ENCODE results near the gene RPP21. TPM values are rescaled to one million over a fixed set of nuclear protein-coding genes. Genes with fewer than 3 reads are reported as not detected.

The RPP21 gene
- total RNA-seq, 3 donors from 2014 or later = 34.9 to 66.8 (median 35.1) TPM

DNA sequence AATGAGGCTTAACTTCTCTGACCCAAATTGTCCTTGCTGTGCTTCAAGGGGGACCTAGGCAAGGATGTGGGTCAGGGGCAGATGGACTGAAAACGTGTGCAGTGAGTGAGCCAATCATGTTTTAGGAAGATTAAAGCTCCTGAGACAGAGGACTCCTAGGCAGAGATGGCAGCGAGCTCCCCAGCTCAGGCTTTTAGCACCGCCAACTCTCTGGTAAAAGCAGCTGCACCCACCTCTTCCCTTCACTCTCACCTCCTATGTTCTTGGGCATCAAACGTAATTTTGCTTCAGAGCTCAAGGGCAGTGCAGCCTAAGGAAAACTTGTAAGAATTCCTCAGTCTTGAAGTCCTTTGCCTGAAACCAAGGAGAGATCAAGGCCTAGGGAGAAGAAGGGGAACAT, 10.3 kb downstream of the RPP21 start:
- intact Hi-C loops (cut with DNase I, micrococcal nuclease) = no loop called here
- Histone ChIP-seq H3K9me3 (no peaks in the 10 kb centered on the region), H3K4me3 (no peak overlapping the region), H3K36me3 (ENCODE audit: low read depth) (no peaks in the 10 kb centered on the region), H3K4me1 (ENCODE audit: low read depth) (peaks cover 3% of the 10 kb centered on the region)
- ATAC-seq (no peak), DNase-seq (no peak)
- TF ChIP-seq, protein P1, sequence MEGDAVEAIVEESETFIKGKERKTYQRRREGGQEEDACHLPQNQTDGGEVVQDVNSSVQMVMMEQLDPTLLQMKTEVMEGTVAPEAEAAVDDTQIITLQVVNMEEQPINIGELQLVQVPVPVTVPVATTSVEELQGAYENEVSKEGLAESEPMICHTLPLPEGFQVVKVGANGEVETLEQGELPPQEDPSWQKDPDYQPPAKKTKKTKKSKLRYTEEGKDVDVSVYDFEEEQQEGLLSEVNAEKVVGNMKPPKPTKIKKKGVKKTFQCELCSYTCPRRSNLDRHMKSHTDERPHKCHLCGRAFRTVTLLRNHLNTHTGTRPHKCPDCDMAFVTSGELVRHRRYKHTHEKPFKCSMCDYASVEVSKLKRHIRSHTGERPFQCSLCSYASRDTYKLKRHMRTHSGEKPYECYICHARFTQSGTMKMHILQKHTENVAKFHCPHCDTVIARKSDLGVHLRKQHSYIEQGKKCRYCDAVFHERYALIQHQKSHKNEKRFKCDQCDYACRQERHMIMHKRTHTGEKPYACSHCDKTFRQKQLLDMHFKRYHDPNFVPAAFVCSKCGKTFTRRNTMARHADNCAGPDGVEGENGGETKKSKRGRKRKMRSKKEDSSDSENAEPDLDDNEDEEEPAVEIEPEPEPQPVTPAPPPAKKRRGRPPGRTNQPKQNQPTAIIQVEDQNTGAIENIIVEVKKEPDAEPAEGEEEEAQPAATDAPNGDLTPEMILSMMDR (IDR thresholded peaks at IDR 0.05) = no peak

DNA sequence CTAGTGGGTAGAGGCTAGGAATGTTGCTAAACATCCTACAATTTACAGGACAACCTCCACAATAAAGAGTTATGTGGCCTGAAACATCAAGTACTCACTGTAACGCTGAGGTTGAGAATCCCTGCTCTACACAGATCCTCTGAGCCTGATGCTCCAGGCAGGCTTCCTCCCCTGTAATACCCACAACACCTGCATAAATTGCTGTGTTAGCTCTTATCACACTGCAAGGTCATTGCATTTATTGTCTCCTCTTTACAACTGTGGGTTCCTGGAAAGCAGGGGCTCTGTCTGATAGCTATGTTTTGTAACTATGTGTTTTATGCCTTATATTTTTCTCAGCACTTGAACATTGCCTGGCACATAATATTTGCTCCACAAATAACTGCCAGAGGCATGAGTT, 11.6 kb downstream of the RPP21 start:
- Histone ChIP-seq H3K9me3 (no peaks in the 10 kb centered on the region), H3K36me3 (ENCODE audit: low read depth) (no peaks in the 10 kb centered on the region), H3K4me3 (no peak overlapping the region), H3K4me1 (ENCODE audit: low read depth) (peaks cover 3% of the 10 kb centered on the region)
- TF ChIP-seq, protein P1 (IDR thresholded peaks at IDR 0.05) = no peak
- intact Hi-C loops (cut with DNase I, micrococcal nuclease) = no loop called here
- DNase-seq = no peak
- no peak for ATAC-seq

DNA sequence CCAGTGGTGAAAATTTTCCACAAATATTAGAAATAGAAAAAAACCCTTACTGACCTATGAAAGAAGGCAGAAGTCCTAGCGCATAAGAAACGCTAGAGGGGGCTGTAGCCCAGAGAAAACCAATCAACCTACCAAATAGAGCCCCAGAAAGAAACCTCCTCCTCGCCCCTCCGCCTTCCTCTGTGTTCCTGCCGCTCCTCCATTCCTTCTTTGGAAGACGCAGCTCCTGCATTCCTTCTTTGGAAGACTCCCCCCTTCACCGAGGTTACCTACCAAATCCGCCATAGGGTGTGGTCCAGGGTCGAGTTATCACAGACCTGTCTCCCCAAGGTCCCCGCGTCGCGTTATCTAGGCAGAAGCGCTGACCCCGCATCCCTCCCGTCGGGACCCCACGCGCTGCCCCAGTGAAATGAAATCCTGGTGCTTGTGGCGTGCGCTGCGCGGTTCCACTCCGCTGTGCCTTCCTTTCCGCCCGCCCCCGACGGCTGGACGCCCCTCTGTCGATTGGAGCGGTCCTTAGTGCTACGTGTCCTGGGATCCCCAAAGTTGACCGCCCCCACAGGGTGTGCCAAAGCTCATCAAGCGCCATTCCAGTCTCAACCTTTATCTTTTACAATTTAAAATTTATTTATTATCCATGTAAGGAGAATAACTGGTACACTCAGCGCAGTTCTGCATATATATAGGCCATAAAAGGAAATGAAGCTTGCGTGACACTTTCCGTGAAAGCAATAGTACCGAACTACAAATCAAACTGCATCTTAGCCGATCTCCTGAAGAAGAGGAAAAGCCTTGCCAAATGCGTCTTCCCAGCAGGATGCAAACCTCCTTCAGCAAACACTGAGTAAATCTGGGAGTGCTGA, 13.0 kb downstream of the RPP21 start:
- H3K4me1 ChIP-seq (ENCODE audit: low read depth) = peaks cover 3% of the 10 kb centered on the region
- TF ChIP-seq, protein P1 (IDR thresholded peaks at IDR 0.05) = peak; percentile 64
- DNase-seq = peak in 1 of 3 donors; percentile 54
- no peaks in the 10 kb centered on the region for H3K9me3 ChIP-seq
- ATAC-seq = peak; percentile 67
- H3K4me3 ChIP-seq = no peak overlapping the region
- no peaks in the 10 kb centered on the region for H3K36me3 ChIP-seq (ENCODE audit: low read depth)
- intact Hi-C loops (cut with DNase I, micrococcal nuclease) = no loop called here

DNA sequence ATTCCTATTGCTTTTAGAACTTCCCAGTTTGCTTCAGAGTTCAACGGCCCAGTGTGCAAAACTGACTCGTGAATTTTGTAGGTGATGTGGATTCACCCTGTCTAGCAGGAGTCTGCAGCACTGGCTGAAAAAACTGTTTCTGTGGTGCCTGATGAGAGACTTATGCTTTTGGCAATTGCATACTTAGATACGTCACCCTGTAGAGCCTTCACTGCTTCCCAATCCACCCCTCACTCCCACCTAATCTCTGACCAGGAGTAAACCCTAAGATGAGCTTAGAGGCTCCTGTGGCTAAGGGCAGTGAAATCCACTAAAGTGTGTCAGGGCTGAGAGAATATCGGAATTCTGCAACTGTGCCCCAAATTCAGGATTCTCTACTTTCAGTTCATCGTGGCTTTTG, 14.3 kb downstream of the RPP21 start:
- intact Hi-C loops (cut with DNase I, micrococcal nuclease) = no loop called here
- TF ChIP-seq, protein P1 (IDR thresholded peaks at IDR 0.05) = no peak
- Histone ChIP-seq H3K9me3 (no peaks in the 10 kb centered on the region), H3K4me3 (no peak overlapping the region), H3K4me1 (ENCODE audit: low read depth) (peaks cover 3% of the 10 kb centered on the region), H3K36me3 (ENCODE audit: low read depth) (no peaks in the 10 kb centered on the region)
- ATAC-seq (no peak), DNase-seq (no peak)

DNA sequence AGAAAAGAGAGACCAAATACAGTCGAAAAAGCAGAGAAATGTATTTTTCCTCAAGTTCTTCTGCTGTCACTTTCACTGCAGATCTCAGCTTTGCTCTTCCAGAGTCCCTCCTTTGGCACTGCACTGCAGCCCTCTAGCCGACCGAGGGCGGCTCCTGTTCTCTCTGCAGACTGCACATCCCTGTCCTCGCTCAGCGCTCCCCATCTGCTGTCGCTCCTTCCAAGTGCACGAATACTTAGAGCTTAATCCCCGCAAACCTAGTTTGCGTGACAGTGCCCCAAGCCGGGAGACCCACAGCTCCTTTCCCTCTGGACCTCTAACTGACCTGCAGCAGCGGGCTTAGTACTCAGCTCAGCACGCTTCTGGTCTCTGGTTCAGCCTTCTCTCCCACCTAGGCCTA, 15.2 kb downstream of the RPP21 start:
- TF ChIP-seq, protein P1 (IDR thresholded peaks at IDR 0.05) = no peak
- Histone ChIP-seq H3K9me3 (no peaks in the 10 kb centered on the region), H3K4me3 (no peak overlapping the region), H3K36me3 (ENCODE audit: low read depth) (no peaks in the 10 kb centered on the region), H3K4me1 (ENCODE audit: low read depth) (peaks cover 3% of the 10 kb centered on the region)
- ATAC-seq (no peak), DNase-seq (no peak)
- intact Hi-C loops (cut with DNase I, micrococcal nuclease) = no loop called here
